Calu3 (cell line): ENCODE data around the gene GUK1. TPM values are rescaled to one million over a fixed set of nuclear protein-coding genes. Genes with fewer than 3 reads are reported as not detected.

Experiments
- BruUV-seq: library from RNA; stranded (reverse); fragments of 400-500 nt; replicated peaks from 2 replicates; lab custom pipeline; 2021; lab: Mats Ljungman, UMichigan
- CTCF ChIA-PET: fragments of 300-600 bp; sonication (Branson Sonifier 250); formaldehyde crosslinking; loops from one replicate; lab custom pipeline; 2022; ENCODE audit warnings: antibody characterized with exemption; lab: Charles Lee
- DNase-seq: peaks from one replicate; pipeline ENCODE4 v3.0.0; 2022
- H3K27ac Mint-ChIP-seq: one replicate; pipeline ENCODE4 v1.8.0; 2022; ENCODE audit warnings: mixed read lengths; ENCODE audit not compliant: unreplicated experiment
- H3K27me3 Mint-ChIP-seq: one replicate; pipeline ENCODE4 v1.8.0; 2022; ENCODE audit warnings: mixed read lengths; ENCODE audit not compliant: unreplicated experiment
- H3K36me3 Mint-ChIP-seq: one replicate; pipeline ENCODE4 v1.8.0; 2022; ENCODE audit warnings: mild to moderate bottlenecking, moderate library complexity, mixed read lengths; ENCODE audit not compliant: insufficient read depth, unreplicated experiment
- H3K4me1 Mint-ChIP-seq: one replicate; pipeline ENCODE4 v1.8.0; 2022; ENCODE audit warnings: mild to moderate bottlenecking, low read depth, mixed read lengths; ENCODE audit not compliant: unreplicated experiment
- H3K4me3 Mint-ChIP-seq: one replicate; pipeline ENCODE4 v1.8.0; 2022; ENCODE audit warnings: mild to moderate bottlenecking, low read depth, moderate library complexity, mixed read lengths; ENCODE audit not compliant: unreplicated experiment
- H3K9me3 Mint-ChIP-seq: one replicate; pipeline ENCODE4 v1.8.0; 2022; ENCODE audit warnings: low read depth, mixed read lengths; ENCODE audit not compliant: unreplicated experiment
- intact Hi-C: fragments of 100-400 bp; cut with micrococcal nuclease; formaldehyde crosslinking; loops from one replicate; pipeline ENCODE4 v1.10.0; 2022; ENCODE audit not compliant: unreplicated experiment
- total RNA-seq: library from RNA; stranded (reverse); gene quantifications from 2 replicates; pipeline ENCODE4 v1.2.3, GENCODE V29; 2022
- TF ChIP-seq, protein P1 (sequence below): fragments of 200-600 bp; IDR thresholded peaks from one replicate; pipeline ENCODE4 v1.8.0; 2022; ENCODE audit warnings: antibody characterized with exemption; ENCODE audit not compliant: unreplicated experiment

Gene GUK1
- total RNA-seq, 1 experiment from 2014 or later, result 238 TPM

- no peak overlapping the region for H3K4me3 Mint-ChIP-seq
- BruUV-seq, result no TSS peak
- no peaks in the 10 kb centered on the region for H3K27me3 Mint-ChIP-seq
- no peak overlapping the region for H3K27ac Mint-ChIP-seq
- intact Hi-C loops, result no loop called here
- no peaks in the 10 kb centered on the region for H3K9me3 Mint-ChIP-seq
- no peak for DNase-seq
- peaks cover 50% of the 10 kb centered on the region for H3K36me3 Mint-ChIP-seq
- TF ChIP-seq, protein P1, sequence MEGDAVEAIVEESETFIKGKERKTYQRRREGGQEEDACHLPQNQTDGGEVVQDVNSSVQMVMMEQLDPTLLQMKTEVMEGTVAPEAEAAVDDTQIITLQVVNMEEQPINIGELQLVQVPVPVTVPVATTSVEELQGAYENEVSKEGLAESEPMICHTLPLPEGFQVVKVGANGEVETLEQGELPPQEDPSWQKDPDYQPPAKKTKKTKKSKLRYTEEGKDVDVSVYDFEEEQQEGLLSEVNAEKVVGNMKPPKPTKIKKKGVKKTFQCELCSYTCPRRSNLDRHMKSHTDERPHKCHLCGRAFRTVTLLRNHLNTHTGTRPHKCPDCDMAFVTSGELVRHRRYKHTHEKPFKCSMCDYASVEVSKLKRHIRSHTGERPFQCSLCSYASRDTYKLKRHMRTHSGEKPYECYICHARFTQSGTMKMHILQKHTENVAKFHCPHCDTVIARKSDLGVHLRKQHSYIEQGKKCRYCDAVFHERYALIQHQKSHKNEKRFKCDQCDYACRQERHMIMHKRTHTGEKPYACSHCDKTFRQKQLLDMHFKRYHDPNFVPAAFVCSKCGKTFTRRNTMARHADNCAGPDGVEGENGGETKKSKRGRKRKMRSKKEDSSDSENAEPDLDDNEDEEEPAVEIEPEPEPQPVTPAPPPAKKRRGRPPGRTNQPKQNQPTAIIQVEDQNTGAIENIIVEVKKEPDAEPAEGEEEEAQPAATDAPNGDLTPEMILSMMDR, result no peak
- CTCF ChIA-PET, result no interaction called here
- peaks cover 16% of the 10 kb centered on the region for H3K4me1 Mint-ChIP-seq
These were observed 7.7 kb downstream of the GUK1 start for GRCh38 chr1:228147768-228148167.

DNA sequence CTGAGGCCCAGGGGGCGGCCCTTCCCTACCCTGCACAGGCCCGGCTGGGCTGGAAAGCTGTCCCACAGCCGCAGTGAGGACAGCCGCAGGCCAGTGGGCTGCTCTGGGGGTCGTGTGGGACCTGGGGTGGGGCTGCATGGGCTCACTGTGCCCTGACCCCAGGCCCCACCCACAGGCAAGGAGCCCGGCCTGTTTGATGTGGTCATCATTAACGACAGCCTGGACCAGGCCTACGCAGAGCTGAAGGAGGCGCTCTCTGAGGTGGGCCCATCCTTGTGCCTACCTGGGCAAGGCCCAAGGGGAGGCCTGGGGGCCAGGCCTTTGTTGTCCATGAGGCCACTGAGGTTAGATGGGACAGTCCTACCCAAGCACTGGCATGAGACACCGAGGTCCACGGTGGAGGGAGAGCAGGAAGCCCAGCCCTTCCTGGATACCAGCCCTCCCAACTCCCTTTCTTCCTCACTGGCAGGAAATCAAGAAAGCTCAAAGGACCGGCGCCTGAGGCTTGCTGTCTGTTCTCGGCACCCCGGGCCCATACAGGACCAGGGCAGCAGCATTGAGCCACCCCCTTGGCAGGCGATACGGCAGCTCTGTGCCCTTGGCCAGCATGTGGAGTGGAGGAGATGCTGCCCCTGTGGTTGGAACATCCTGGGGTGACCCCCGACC lies 8.2 kb downstream of the GUK1 start:
- no TSS peak for BruUV-seq
- TF ChIP-seq, protein P1, result no peak
- DNase-seq, result no peak
- no peaks in the 10 kb centered on the region for H3K27me3 Mint-ChIP-seq
- intact Hi-C loops, result no loop called here
- H3K9me3 Mint-ChIP-seq, result no peaks in the 10 kb centered on the region
- H3K36me3 Mint-ChIP-seq, result peaks cover 49% of the 10 kb centered on the region
- CTCF ChIA-PET, result no interaction called here
- peaks cover 10% of the 10 kb centered on the region for H3K4me1 Mint-ChIP-seq
- no peak overlapping the region for H3K27ac Mint-ChIP-seq
- H3K4me3 Mint-ChIP-seq, result no peak overlapping the region

GRCh38 chr1:228148935-228149405 lies 8.9 kb downstream of the GUK1 start:
- no peak overlapping the region for H3K4me3 Mint-ChIP-seq
- TF ChIP-seq, protein P1, result no peak

GRCh38 chr1:228149406-228150119 lies 9.5 kb downstream of the GUK1 start, which contains the start of gene GJC2:
Gene GJC2 (plus strand): TSS chr1:228149930. CDS start chr1:228157759, 7,829 bp downstream.
- no peak for DNase-seq
- Mint-ChIP-seq H3K27ac (no peak within 1 kb of the TSS), H3K4me1 (no peaks in the 10 kb centered on the region), H3K9me3 (no peaks in the 10 kb centered on the region), H3K4me3 (no peak within 1 kb of the TSS), H3K36me3 (peaks cover 44% of the 10 kb centered on the region), H3K27me3 (no peaks in the 10 kb centered on the region)
- BruUV-seq, result no TSS peak
- TF ChIP-seq, protein P1, result no peak
- intact Hi-C loops, result no loop called here
- CTCF ChIA-PET, result interaction anchor here (0.6 kb wide), 1 partner anchor 304 kb away, joined by 3 read pairs; no protein-coding TSS in a partner anchor

More at GRCh38 chr1:228148935-228149405, 8.9 kb downstream of the GUK1 start:
- CTCF ChIA-PET, result interaction anchor here (0.6 kb wide), 1 partner anchor 304 kb away, joined by 3 read pairs; no protein-coding TSS in a partner anchor
- Mint-ChIP-seq H3K27me3 (no peaks in the 10 kb centered on the region), H3K27ac (no peak overlapping the region), H3K36me3 (peaks cover 44% of the 10 kb centered on the region), H3K9me3 (no peaks in the 10 kb centered on the region), H3K4me1 (peaks cover 4% of the 10 kb centered on the region)
- no peak for DNase-seq
- no TSS peak for BruUV-seq
- intact Hi-C loops, result no loop called here
